ENCODE data around the gene FLOT2.

DNA sequence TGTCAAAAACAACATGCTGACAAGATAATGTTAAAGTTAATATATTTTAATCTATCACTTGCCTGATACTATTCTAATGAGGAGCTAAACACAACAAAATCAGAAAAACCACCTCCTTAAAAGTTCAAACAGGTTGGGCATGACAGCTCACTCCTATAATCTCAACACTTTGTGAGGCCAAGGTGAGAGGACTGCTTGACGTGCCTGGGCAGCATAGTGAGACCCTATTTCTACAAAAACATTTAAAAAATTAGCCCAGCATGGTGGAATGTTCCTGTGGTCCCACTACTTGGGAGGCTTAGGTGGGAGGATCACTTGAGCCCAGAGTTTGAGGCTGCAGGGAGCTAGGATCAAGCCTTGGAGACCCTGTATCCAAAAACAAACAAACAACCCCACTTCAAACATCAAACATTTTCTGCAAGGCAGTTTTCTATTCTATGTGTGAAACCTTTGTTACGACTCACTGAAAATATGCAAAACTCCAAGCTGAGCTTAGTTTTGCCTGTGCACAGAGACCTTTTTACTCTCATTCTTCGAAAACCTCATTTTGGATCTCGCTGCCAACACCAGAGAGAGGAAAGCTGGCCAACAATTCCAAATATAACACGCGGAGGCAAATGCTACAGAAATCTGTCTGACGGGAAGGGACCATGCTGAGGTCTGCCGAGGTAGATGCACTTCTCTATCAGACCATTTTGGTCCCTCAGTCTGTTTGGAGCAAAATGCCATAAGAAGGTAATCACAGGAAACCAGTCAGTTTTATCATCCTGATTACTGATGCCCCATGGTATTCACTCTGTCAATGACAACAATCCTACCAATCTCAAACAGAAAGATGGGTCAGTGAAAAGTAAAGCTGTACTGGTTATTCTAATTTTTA lies 47.6 kb upstream of the FLOT2 start:
- no peak for TF ChIP-seq EZH2phosphoT487 (IDR thresholded peaks at IDR 0.05; ENCODE audit: low read length)
- no peak for TF ChIP-seq CTCF (IDR thresholded peaks at IDR 0.05; ENCODE audit: low read length)
- TF ChIP-seq EZH2 (optimal IDR thresholded peaks at IDR 0.05; ENCODE audit: low read depth, low read length) = no peak
